ENCODE data around the gene EVC.

EVC gene

DNA sequence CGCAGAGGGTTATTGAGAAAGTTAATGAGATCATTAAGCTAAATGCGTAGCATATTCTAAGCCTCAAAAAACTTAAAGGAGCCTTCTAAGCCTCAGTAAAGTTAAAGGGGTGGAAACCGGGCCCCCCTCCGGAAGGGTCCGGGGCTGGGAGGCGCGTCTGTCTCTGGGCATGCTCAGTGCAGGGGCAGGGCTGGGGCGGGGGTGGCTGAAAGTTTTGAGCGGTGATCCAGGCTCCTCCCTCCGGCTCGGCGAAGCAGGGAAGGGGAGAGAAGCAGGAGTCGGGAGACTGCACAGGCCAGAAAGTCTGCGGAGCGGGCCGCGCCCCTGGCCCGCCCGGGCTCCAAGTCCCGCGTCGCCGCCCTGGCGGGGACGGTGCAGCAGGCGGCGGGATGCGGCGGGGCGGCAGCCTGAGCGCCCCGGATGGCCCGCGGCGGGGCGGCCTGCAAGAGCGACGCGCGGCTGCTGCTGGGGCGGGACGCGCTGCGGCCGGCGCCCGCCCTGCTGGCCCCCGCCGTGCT is at the start of gene EVC:
TSS of gene EVC (plus strand) at position 241 of the 518 bp plus-strand sequence. CDS start at position 421, 180 bp downstream.
- Histone ChIP-seq H3K27me3 (ENCODE audit: insufficient read depth, low read length, poor library complexity) (no peaks in the 10 kb centered on the region), H3K4me3 (ENCODE audit: low read depth in 1 of 2, low read length in 2 of 2) (no peak within 1 kb of the TSS), H3K4me1 (ENCODE audit: insufficient read depth, low read length) (no peaks in the 10 kb centered on the region), H3K79me2 (ENCODE audit: insufficient read depth, low read length) (no peaks in the 10 kb centered on the region), H3K36me3 (ENCODE audit: insufficient read depth, low read length) (no peaks in the 10 kb centered on the region), H3K9me3 (ENCODE audit: insufficient read depth, low read length, severe bottlenecking) (peaks cover 6% of the 10 kb centered on the region), H3K9ac (ENCODE audit: low read depth, low read length) (no peak within 1 kb of the TSS), H4K20me1 (ENCODE audit: insufficient read depth, low read length) (no peaks in the 10 kb centered on the region), H2AFZ (ENCODE audit: low read depth, low read length) (no peak within 1 kb of the TSS), H3K27ac (ENCODE audit: low read length) (no peak within 1 kb of the TSS), H3K4me2 (ENCODE audit: insufficient read depth, low read length) (no peak within 1 kb of the TSS)
- TF ChIP-seq, protein P1, sequence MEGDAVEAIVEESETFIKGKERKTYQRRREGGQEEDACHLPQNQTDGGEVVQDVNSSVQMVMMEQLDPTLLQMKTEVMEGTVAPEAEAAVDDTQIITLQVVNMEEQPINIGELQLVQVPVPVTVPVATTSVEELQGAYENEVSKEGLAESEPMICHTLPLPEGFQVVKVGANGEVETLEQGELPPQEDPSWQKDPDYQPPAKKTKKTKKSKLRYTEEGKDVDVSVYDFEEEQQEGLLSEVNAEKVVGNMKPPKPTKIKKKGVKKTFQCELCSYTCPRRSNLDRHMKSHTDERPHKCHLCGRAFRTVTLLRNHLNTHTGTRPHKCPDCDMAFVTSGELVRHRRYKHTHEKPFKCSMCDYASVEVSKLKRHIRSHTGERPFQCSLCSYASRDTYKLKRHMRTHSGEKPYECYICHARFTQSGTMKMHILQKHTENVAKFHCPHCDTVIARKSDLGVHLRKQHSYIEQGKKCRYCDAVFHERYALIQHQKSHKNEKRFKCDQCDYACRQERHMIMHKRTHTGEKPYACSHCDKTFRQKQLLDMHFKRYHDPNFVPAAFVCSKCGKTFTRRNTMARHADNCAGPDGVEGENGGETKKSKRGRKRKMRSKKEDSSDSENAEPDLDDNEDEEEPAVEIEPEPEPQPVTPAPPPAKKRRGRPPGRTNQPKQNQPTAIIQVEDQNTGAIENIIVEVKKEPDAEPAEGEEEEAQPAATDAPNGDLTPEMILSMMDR (IDR thresholded peaks at IDR 0.05; ENCODE audit: borderline replicate concordance, extremely low read depth, low read length, poor library complexity, severe bottlenecking), result no peak
- TF ChIP-seq EZH2 (IDR thresholded peaks at IDR 0.05; ENCODE audit: borderline replicate concordance, low read depth, low read length, severe bottlenecking), result no peak
- DNase-seq (no peak), ATAC-seq (ENCODE audit: insufficient read depth, low read depth) (no peak)

DNA sequence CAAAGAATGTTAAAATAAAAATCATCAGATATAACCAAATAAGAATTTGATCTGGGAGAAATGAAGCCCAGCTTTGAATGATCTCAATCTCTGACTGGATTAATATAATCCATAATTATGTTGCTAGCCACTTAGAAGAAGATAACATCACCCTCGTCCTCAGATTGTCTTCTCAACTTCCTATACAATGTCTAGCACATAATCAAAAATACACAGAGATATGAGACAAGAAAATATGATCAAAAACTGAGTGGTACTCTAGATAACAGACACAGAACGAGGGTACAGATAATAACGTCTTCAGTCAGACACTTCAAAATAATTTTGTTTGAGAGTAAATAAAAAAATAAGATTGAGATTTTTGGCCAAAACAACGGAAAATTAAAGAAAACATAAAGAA is 49.8 kb upstream of the EVC start:
- H3K4me2 ChIP-seq (ENCODE audit: insufficient read depth, low read length), result no peak overlapping the region
- no peaks in the 10 kb centered on the region for H3K79me2 ChIP-seq (ENCODE audit: insufficient read depth, low read length)
- no peak overlapping the region for H3K9ac ChIP-seq (ENCODE audit: low read depth, low read length)
- no peak for TF ChIP-seq EZH2 (IDR thresholded peaks at IDR 0.05; ENCODE audit: borderline replicate concordance, low read depth, low read length, severe bottlenecking)
- TF ChIP-seq, protein P1 (IDR thresholded peaks at IDR 0.05; ENCODE audit: borderline replicate concordance, extremely low read depth, low read length, poor library complexity, severe bottlenecking), result no peak
- no peaks in the 10 kb centered on the region for H4K20me1 ChIP-seq (ENCODE audit: insufficient read depth, low read length)
- no peak overlapping the region for H2AFZ ChIP-seq (ENCODE audit: low read depth, low read length)
- no peaks in the 10 kb centered on the region for H3K27me3 ChIP-seq (ENCODE audit: insufficient read depth, low read length, poor library complexity)
- no peak for ATAC-seq (ENCODE audit: insufficient read depth, low read depth)
- H3K4me1 ChIP-seq (ENCODE audit: insufficient read depth, low read length), result no peaks in the 10 kb centered on the region
- no peak for DNase-seq
- no peak overlapping the region for H3K4me3 ChIP-seq (ENCODE audit: low read depth in 1 of 2, low read length in 2 of 2)
- H3K36me3 ChIP-seq (ENCODE audit: insufficient read depth, low read length), result no peaks in the 10 kb centered on the region
- no peak overlapping the region for H3K27ac ChIP-seq (ENCODE audit: low read length)
- peaks cover 7% of the 10 kb centered on the region for H3K9me3 ChIP-seq (ENCODE audit: insufficient read depth, low read length, severe bottlenecking)

DNA sequence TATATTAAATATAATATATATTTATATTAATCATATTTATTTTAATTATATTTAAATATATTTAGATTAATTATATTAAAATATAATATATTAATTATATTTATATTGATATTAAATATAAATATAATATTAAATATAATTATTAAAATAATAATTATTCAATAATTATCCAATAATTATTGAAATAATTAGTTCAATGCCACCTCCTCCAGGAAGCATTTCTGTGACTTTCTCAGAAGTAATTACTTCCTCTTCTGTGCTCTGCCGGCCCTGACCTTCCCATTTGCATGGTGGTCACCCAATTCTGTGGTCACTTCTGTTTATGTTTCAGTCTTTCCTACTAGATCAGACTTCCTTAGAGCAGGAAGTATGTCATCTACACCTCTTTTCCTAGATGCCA is 48.4 kb upstream of the EVC start:
- Histone ChIP-seq H3K27me3 (ENCODE audit: insufficient read depth, low read length, poor library complexity) (no peaks in the 10 kb centered on the region), H3K36me3 (ENCODE audit: insufficient read depth, low read length) (no peaks in the 10 kb centered on the region), H3K4me2 (ENCODE audit: insufficient read depth, low read length) (no peak overlapping the region), H3K9me3 (ENCODE audit: insufficient read depth, low read length, severe bottlenecking) (peaks cover 7% of the 10 kb centered on the region), H4K20me1 (ENCODE audit: insufficient read depth, low read length) (no peaks in the 10 kb centered on the region), H2AFZ (ENCODE audit: low read depth, low read length) (no peak overlapping the region), H3K4me1 (ENCODE audit: insufficient read depth, low read length) (no peaks in the 10 kb centered on the region), H3K79me2 (ENCODE audit: insufficient read depth, low read length) (no peaks in the 10 kb centered on the region), H3K4me3 (ENCODE audit: low read depth in 1 of 2, low read length in 2 of 2) (no peak overlapping the region), H3K27ac (ENCODE audit: low read length) (no peak overlapping the region), H3K9ac (ENCODE audit: low read depth, low read length) (no peak overlapping the region)
- DNase-seq (no peak), ATAC-seq (ENCODE audit: insufficient read depth, low read depth) (no peak)
- TF ChIP-seq EZH2 (IDR thresholded peaks at IDR 0.05; ENCODE audit: borderline replicate concordance, low read depth, low read length, severe bottlenecking), result no peak
- TF ChIP-seq, protein P1 (IDR thresholded peaks at IDR 0.05; ENCODE audit: borderline replicate concordance, extremely low read depth, low read length, poor library complexity, severe bottlenecking), result no peak

DNA sequence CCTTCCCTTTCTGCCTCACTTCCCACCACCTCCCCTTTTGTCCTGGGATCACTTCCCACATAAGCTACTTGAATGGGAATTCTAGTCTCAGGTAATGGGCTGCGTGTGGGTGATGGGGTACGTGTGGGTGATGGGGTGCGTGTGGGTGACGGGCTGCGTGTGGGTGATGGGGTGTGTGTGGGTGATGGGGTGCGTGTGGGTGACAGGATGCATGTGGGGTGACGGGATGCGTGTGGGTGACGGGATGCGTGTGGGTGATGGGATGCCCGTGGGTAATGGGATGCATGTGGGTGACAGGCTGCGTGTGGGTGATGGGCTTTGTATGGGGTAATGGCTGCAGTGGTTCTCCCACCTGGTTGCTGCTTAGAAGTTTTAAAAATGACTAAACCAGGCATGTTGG is 46.2 kb upstream of the EVC start:
- no peak for DNase-seq
- TF ChIP-seq, protein P1 (IDR thresholded peaks at IDR 0.05; ENCODE audit: borderline replicate concordance, extremely low read depth, low read length, poor library complexity, severe bottlenecking), result no peak
- TF ChIP-seq EZH2 (IDR thresholded peaks at IDR 0.05; ENCODE audit: borderline replicate concordance, low read depth, low read length, severe bottlenecking), result no peak
- H3K79me2 ChIP-seq (ENCODE audit: insufficient read depth, low read length), result no peaks in the 10 kb centered on the region
- no peaks in the 10 kb centered on the region for H3K36me3 ChIP-seq (ENCODE audit: insufficient read depth, low read length)
- peaks cover 7% of the 10 kb centered on the region for H3K9me3 ChIP-seq (ENCODE audit: insufficient read depth, low read length, severe bottlenecking)
- no peaks in the 10 kb centered on the region for H3K27me3 ChIP-seq (ENCODE audit: insufficient read depth, low read length, poor library complexity)
- no peak overlapping the region for H2AFZ ChIP-seq (ENCODE audit: low read depth, low read length)
- no peak overlapping the region for H3K4me2 ChIP-seq (ENCODE audit: insufficient read depth, low read length)
- no peak for ATAC-seq (ENCODE audit: insufficient read depth, low read depth)
- H3K9ac ChIP-seq (ENCODE audit: low read depth, low read length), result no peak overlapping the region
- H4K20me1 ChIP-seq (ENCODE audit: insufficient read depth, low read length), result no peaks in the 10 kb centered on the region
- H3K4me1 ChIP-seq (ENCODE audit: insufficient read depth, low read length), result no peaks in the 10 kb centered on the region
- H3K27ac ChIP-seq (ENCODE audit: low read length), result no peak overlapping the region
- H3K4me3 ChIP-seq (ENCODE audit: low read depth in 1 of 2, low read length in 2 of 2), result no peak overlapping the region
